Right atrium auricular region (tissue), 2 donors: Measurements from ENCODE around the gene EXOC3. TPM values are rescaled to one million over a fixed set of nuclear protein-coding genes. Genes with fewer than 3 reads are reported as not detected.

Experiments used
- DNase-seq: peaks from one replicate; pipeline ENCODE4 v3.0.0-alpha.2; 2019; ENCODE audit warnings: low spot score
- H3K27ac ChIP-seq, 2 donors: fragments of 200-600 bp; sonication (generic); 1 replicate in 1 of 2; 2 replicates in 1 of 2; pipeline ENCODE4 v1.5.1; 2016 to 2019
- H3K27me3 ChIP-seq, 2 donors: fragments of 200-600 bp; sonication (generic); one replicate each; pipeline versions ENCODE4 v1.5.1 to v1.6.0; 2017 to 2019
- H3K36me3 ChIP-seq: fragments of 200-600 bp; sonication (generic); one replicate; pipeline ENCODE4 v1.5.1; 2016
- H3K4me1 ChIP-seq, 2 donors: fragments of 200-600 bp; sonication (generic); one replicate each; pipeline versions ENCODE4 v1.5.1 to v1.6.0; 2017 to 2019
- H3K4me3 ChIP-seq, 2 donors: fragments of 200-600 bp; sonication (generic); 1 replicate in 1 of 2; 2 replicates in 1 of 2; pipeline ENCODE4 v1.5.1; 2017 to 2019; ENCODE audit warnings: mild to moderate bottlenecking in 1 of 2, moderate library complexity in 1 of 2
- H3K9me3 ChIP-seq, 2 donors: fragments of 200-600 bp; sonication (generic); one replicate each; pipeline ENCODE4 v1.5.1; 2019
- total RNA-seq, 2 donors: library from RNA; depleted of rRNA; stranded (reverse); fragments of >200 nt; gene quantifications; one replicate each; pipeline ENCODE4 v1.1.0, GENCODE V29; 2016
- TF ChIP-seq, protein P1 (sequence below), 2 donors: fragments of 200-600 bp; sonication (generic); IDR thresholded peaks; one replicate each; pipeline ENCODE4 v1.5.1; 2019; ENCODE audit warnings: antibody characterized with exemption in 2 of 2

The EXOC3 gene
- total RNA-seq, 2 donors from 2014 or later = 34.7 to 40.7 TPM

DNA sequence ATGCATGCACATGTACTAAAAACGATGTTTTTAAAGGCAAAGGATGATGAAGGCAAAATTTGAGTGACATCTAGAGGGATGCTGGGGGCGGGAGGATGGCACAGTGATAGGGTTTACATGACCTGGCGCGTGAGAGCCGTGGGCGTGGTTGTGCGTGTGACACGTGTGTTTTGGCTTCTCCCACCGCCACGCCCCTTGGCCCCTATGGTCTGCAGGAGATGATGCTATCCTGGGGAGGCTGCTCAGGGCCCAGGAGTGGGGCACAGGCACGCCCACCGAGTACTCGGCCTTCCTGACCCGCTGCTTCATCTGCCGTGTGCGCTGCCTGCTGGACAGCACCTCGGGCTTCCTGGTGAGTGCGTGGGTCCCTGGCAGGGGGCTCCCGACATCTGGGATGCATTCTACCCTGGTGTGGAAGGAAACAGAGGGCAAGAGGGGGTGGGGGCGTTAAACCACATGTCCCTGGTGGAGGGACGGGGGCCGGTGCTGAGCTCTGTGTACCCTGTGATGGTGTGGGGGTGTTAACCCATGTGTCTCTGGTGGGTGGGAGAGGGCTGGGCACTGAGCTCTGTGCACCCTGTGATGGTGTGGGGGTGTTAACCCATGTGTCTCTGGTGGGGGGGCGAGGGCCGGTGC, 19.2 kb upstream of the EXOC3 start:
- Histone ChIP-seq H3K4me3 (no peak overlapping the region), H3K27me3 (no peaks in the 10 kb centered on the region), H3K27ac (no peak overlapping the region), H3K36me3 (no peaks in the 10 kb centered on the region), H3K4me1 (no peaks in the 10 kb centered on the region), H3K9me3 (no peaks in the 10 kb centered on the region)
- TF ChIP-seq, protein P1, sequence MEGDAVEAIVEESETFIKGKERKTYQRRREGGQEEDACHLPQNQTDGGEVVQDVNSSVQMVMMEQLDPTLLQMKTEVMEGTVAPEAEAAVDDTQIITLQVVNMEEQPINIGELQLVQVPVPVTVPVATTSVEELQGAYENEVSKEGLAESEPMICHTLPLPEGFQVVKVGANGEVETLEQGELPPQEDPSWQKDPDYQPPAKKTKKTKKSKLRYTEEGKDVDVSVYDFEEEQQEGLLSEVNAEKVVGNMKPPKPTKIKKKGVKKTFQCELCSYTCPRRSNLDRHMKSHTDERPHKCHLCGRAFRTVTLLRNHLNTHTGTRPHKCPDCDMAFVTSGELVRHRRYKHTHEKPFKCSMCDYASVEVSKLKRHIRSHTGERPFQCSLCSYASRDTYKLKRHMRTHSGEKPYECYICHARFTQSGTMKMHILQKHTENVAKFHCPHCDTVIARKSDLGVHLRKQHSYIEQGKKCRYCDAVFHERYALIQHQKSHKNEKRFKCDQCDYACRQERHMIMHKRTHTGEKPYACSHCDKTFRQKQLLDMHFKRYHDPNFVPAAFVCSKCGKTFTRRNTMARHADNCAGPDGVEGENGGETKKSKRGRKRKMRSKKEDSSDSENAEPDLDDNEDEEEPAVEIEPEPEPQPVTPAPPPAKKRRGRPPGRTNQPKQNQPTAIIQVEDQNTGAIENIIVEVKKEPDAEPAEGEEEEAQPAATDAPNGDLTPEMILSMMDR (IDR thresholded peaks at IDR 0.05) = no peak
- no peak for DNase-seq

DNA sequence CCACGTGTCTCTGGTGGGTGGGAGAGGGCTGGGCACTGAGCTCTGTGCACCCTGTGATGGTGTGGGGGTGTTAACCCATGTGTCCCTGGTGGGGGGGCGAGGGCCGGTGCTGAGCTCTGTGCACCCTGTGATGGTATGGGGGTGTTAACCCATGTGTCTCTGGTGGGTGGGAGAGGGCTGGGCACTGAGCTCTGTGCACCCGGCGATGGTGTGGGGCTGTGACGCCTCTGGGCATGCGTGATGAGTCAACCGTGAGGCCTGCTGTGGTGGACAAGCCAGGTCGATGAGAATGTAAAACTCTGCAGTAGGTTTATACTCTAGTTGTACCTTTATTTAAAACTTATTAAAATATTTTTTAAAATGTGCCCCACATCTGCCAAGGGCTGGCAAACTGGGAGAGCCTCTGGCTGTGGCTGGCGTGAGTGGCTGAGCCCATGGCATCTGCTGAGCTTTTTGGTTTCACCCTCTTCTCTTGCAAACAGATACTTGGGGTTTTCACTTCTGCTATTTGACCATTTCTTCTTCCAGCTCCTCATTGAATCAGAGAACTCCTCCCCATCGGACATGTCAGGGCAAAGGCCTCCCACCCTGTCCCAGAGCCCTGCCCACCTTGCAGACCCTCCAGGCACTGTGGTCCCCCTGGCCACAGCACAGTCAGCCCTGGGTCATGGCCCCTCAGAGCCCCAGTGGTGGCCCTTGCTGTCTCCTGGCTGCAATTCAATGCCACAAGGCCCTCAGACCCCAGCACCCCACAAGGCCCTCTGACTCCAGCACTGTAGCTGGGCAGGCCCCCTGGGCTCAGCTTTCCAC, 18.5 kb upstream of the EXOC3 start:
- no peak overlapping the region for H3K4me3 ChIP-seq
- H3K27ac ChIP-seq = no peak overlapping the region
- H3K9me3 ChIP-seq = no peaks in the 10 kb centered on the region
- no peaks in the 10 kb centered on the region for H3K36me3 ChIP-seq
- no peaks in the 10 kb centered on the region for H3K27me3 ChIP-seq
- TF ChIP-seq, protein P1 (IDR thresholded peaks at IDR 0.05) = no peak
- no peak for DNase-seq
- peaks cover 0 to 2% of the 10 kb centered on the region in 2 donors for H3K4me1 ChIP-seq

DNA sequence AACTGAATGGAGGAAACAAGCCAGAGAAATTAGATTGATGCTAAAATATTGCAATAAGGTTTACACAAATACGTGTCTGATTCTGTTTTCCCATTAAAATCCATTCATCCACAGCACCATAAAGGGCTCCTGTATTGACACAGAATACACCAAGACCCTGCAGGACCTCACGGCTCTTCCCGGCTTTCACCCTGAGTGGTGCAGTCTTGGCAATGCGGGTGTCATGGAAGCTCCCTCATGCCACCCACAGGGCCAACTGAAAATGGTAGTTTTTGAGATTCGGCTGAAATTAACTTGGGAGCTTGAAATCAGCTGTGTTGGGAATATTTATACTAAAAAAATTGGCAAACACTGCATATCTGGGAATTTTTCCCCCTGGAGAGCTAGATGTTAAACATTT, 17.3 kb upstream of the EXOC3 start:
- H3K27me3 ChIP-seq = no peaks in the 10 kb centered on the region
- no peak for DNase-seq
- H3K9me3 ChIP-seq = no peaks in the 10 kb centered on the region
- H3K4me3 ChIP-seq = no peak overlapping the region
- TF ChIP-seq, protein P1 (IDR thresholded peaks at IDR 0.05) = no peak
- no peak overlapping the region for H3K27ac ChIP-seq
- H3K4me1 ChIP-seq = peaks cover 0 to 7% of the 10 kb centered on the region in 2 donors
- no peaks in the 10 kb centered on the region for H3K36me3 ChIP-seq

DNA sequence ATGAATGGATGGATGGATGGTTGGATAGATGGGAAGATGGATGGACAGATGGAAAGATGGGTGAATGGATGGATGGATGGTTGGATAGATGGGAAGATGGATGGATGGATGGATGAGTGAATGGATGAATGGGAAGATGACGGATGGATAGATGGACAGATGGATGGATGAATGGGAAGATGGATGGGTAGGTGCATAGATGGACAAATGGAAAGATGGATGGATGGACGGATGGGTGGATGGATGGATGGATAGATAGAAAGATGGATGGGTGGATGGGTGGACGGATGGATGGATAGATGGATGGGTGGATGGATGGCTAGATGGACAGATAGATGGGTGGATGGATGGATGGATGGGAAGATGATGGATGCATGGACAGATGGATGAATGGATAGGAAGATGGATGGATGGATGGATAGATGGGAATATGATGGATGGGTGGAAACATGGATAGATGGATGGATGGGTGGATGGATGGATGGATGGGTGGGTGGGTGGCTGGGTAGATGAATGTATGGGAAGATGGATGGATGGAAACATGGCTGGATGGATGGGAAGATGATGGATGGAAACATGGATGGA, 16.5 kb upstream of the EXOC3 start:
- H3K9me3 ChIP-seq = no peaks in the 10 kb centered on the region
- DNase-seq = no peak
- H3K4me1 ChIP-seq = peaks cover 0 to 7% of the 10 kb centered on the region in 2 donors
- H3K27me3 ChIP-seq = no peaks in the 10 kb centered on the region
- H3K27ac ChIP-seq = no peak overlapping the region
- TF ChIP-seq, protein P1 (IDR thresholded peaks at IDR 0.05) = no peak
- no peaks in the 10 kb centered on the region for H3K36me3 ChIP-seq
- no peak overlapping the region for H3K4me3 ChIP-seq

DNA sequence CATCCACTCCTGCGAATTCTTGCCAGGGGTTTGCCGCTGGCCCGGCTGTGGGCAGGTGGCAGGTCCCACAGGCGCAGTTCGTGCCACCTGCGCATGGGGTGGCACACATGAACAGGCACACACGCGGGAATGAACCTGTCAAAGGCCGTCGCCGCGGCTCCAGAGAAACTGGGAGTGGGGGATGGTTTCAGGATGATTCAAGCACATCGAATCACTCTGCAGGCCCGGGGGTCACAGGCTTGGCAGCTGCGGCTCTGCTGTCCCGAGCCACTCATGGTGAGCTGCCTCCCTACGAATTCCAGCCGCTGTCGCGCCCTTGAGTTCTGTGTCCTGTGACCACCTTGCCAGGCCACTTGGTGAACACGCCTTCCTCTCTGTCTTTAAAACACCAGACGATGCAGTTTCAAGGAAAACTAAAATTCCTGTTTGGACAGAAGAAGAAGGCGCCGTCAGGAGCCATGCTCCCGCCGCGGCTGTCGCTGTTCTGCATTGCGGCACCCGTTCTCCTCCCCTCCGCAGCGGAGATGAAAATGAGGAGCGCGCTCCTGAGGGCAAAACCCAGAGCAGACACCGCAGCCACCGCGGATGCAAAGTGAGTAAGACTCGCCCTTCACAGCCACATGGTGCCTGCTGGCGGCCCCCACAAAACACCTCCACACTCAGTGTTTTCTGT, 15.4 kb upstream of the EXOC3 start:
- DNase-seq = no peak
- Histone ChIP-seq H3K4me1 (peaks cover 0 to 7% of the 10 kb centered on the region in 2 donors), H3K27ac (no peak overlapping the region), H3K27me3 (no peaks in the 10 kb centered on the region), H3K36me3 (no peaks in the 10 kb centered on the region), H3K9me3 (no peaks in the 10 kb centered on the region), H3K4me3 (no peak overlapping the region)
- TF ChIP-seq, protein P1 (IDR thresholded peaks at IDR 0.05) = no peak
